NCI-H748 treated with DMSO at 0.1 percent for 48 hours (cell line): ENCODE results near the gene OPALIN.

Experiments used
- DNase-seq: peaks from one replicate; lab custom pipeline; 2025; lab: John Stamatoyannopoulos, UW

Gene OPALIN

DNA sequence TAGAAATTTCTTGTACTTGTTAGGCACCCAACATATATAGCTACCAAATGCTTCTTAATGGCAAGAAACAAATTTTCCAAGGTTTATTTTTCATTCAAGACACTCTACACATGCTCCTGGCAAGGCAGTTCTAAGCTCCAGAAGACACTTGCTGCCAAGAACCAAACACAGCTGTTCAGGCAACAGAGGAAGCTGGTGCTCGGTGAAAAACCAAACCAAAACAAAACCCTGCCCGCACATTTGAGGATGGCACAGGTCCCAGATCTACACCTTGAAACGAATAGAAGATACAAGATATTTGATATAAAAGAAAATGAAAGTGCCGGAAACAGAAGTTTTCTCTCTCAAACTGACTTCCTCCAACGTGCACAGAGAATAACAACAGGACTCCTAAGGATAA lies 59.4 kb downstream of the OPALIN start:
- DNase-seq = no peak

DNA sequence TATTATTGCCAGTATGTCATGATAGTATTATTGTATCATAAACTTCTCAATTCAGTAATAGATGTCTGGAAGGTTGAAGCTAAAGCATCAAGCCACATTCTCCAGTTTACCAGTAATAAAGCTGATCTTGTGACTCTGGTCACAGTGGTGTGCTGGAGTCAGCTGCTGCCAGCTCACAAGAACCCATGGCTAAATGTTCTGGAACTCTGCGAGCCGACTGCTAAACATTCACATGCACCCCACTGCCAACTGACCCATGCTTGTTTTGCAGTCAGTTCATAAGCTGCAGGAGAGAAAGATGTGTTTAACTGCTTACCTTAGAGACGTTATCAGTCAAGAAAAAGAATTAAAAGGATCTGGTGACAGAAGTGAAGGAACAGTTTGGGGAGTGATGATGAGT lies 60.4 kb downstream of the OPALIN start:
- no peak for DNase-seq

DNA sequence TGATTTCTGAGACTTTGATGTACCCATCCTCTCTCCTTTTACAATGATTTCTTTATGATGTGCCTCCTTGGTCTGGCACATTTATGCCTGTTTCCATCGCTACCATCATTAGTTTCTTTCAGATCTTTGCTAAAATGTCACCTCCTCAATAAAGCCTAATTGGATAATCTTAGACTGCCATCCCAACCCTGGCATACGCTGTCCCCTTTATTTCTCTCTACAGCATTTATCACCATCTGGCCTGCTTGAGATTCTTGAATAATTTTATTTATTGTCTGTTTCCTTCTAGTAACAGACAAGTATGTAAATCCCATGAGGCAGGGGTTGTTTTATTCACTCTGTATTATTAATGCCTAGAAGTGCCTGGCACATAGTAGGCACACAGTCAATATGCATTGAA lies 61.3 kb downstream of the OPALIN start:
- DNase-seq = no peak

DNA sequence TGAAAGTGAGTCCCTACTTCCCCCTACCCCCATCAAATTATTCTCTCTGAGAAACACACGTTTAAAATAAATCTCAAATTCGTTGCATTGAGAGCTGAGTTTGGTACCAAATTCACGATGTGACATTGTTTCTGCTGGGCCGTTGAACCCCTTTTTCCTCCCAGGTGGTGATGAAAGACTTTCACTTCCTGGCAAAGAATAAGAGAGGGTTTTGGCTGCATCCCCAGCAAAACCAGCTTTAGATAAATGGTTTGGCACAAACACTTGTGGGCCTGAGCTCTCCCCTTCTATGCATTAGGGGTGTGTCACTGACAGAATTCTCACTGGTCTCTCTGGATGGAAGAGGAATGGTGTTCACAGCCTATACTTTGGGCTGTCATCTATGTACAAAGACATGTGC lies 63.3 kb downstream of the OPALIN start:
- DNase-seq = no peak
